Bronchial epithelial cell (primary cell): ENCODE measurements around the gene ZNF32. TPM values are rescaled to one million over a fixed set of nuclear protein-coding genes. Genes with fewer than 3 reads are reported as not detected.

ENCODE experiments used
- DNase-seq: peaks from one replicate; pipeline ENCODE4 v3.0.0-alpha.2; 2010; ENCODE audit warnings: low read depth
- FAIRE-seq: peaks from 2 replicates; lab custom pipeline; 2011; peaks lifted over from hg19 to GRCh38; lab: Jason Lieb, UNC
- H3K27me3 ChIP-seq: 2 replicates; pipeline ENCODE4 v1.5.1; 2011; ENCODE audit warnings: low read length; ENCODE audit not compliant: control insufficient read depth, insufficient read depth
- H3K36me3 ChIP-seq: 2 replicates; pipeline ENCODE4 v1.5.1; 2011; ENCODE audit warnings: low read length; ENCODE audit not compliant: control insufficient read depth, insufficient read depth
- H3K4me3 ChIP-seq: 2 replicates; pipeline ENCODE4 v1.5.1; 2011; ENCODE audit warnings: mild to moderate bottlenecking, low read depth, low read length, control low read depth
- CTCF ChIP-seq: IDR thresholded peaks from 2 replicates; pipeline ENCODE4 v1.5.1; 2011; ENCODE audit warnings: mild to moderate bottlenecking, moderate library complexity, low read length, control low read depth, inconsistent platforms; ENCODE audit not compliant: insufficient read depth, severe bottlenecking
- total RNA-seq: library from RNA; depleted of rRNA; stranded (reverse); fragments of >200 nt; gene quantifications from 2 replicates; pipeline ENCODE4 v1.2.1, GENCODE V29; 2014

ZNF32 gene
- total RNA-seq, 1 donor from 2014 or later = 20.5 TPM

- no peak for FAIRE-seq
- TF ChIP-seq CTCF = no peak
These were observed 37.1 kb upstream of the ZNF32 start for GRCh38 chr10:43685744-43686143.

GRCh38 chr10:43684292-43684559, 35.5 kb upstream of the ZNF32 start:
- no peaks in the 10 kb centered on the region for H3K36me3 ChIP-seq
- no peak for FAIRE-seq
- no peak overlapping the region for H3K4me3 ChIP-seq
- no peaks in the 10 kb centered on the region for H3K27me3 ChIP-seq
- no peak for TF ChIP-seq CTCF
- DNase-seq = no peak

More at GRCh38 chr10:43685744-43686143, 37.1 kb upstream of the ZNF32 start:
- DNase-seq = no peak
- Histone ChIP-seq H3K36me3 (no peaks in the 10 kb centered on the region), H3K4me3 (no peak overlapping the region), H3K27me3 (no peaks in the 10 kb centered on the region)

GRCh38 chr10:43683451-43684291, 35.0 kb upstream of the ZNF32 start:
- H3K4me3 ChIP-seq = no peak overlapping the region
- H3K27me3 ChIP-seq = no peaks in the 10 kb centered on the region
- peak; percentile 49 for TF ChIP-seq CTCF
- DNase-seq (no peak), FAIRE-seq (no peak)
- H3K36me3 ChIP-seq = no peaks in the 10 kb centered on the region

- no peaks in the 10 kb centered on the region for H3K36me3 ChIP-seq
- no peaks in the 10 kb centered on the region for H3K27me3 ChIP-seq
- H3K4me3 ChIP-seq = no peak overlapping the region
- FAIRE-seq = no peak
- DNase-seq = no peak
- TF ChIP-seq CTCF = no peak
These were observed 34.3 kb upstream of the ZNF32 start for GRCh38 chr10:43682956-43683355.

GRCh38 chr10:43681721-43682120, 33.0 kb upstream of the ZNF32 start:
- no peaks in the 10 kb centered on the region for H3K36me3 ChIP-seq
- no peak for FAIRE-seq
- TF ChIP-seq CTCF = no peak
- no peak overlapping the region for H3K4me3 ChIP-seq
- no peaks in the 10 kb centered on the region for H3K27me3 ChIP-seq
- DNase-seq = no peak

- Histone ChIP-seq H3K27me3 (no peaks in the 10 kb centered on the region), H3K4me3 (no peak overlapping the region), H3K36me3 (no peaks in the 10 kb centered on the region)
- no peak for TF ChIP-seq CTCF
- no peak for DNase-seq
- no peak for FAIRE-seq
These were observed 32.5 kb upstream of the ZNF32 start for GRCh38 chr10:43681220-43681619.
